Measurements from ENCODE around the gene PAM.

The PAM gene

GRCh38 chr5:103035701-103036100 lies 280.6 kb downstream of the PAM start:
- H3K36me3 ChIP-seq (ENCODE audit: low read length), result no peaks in the 10 kb centered on the region
- H3K79me2 ChIP-seq (ENCODE audit: insufficient read depth, low read length), result no peaks in the 10 kb centered on the region
- no peak overlapping the region for H2AFZ ChIP-seq (ENCODE audit: low read depth, low read length, severe bottlenecking)
- H3K9me3 ChIP-seq (ENCODE audit: insufficient read depth, low read length), result peaks cover 8% of the 10 kb centered on the region; the same call in 1 of the 2 replicates
- H3K4me2 ChIP-seq (ENCODE audit: low read depth, low read length, poor library complexity, severe bottlenecking), result no peak overlapping the region
- H3K9me2 ChIP-seq (replicated peaks; ENCODE audit: insufficient read depth, low read length), result no peaks in the 10 kb centered on the region
- H3K9ac ChIP-seq (ENCODE audit: low read length), result no peak overlapping the region
- H3K4me3 ChIP-seq (ENCODE audit: insufficient read depth, low read length, poor library complexity, severe bottlenecking), result no peak overlapping the region
- TF ChIP-seq CTCF (IDR thresholded peaks at IDR 0.05; ENCODE audit: insufficient read depth, low read length, poor library complexity, severe bottlenecking) (no peak), EZH2phosphoT487 (conservative IDR thresholded peaks at IDR 0.05; ENCODE audit: low read length) (no peak)
- H4K20me1 ChIP-seq (ENCODE audit: low read depth, low read length), result no peaks in the 10 kb centered on the region
- no peaks in the 10 kb centered on the region for H3K27me3 ChIP-seq (ENCODE audit: low read length)
- no peaks in the 10 kb centered on the region for H3F3A ChIP-seq (ENCODE audit: insufficient read depth)
- H3K27ac ChIP-seq (ENCODE audit: low read depth, low read length), result no peak overlapping the region

GRCh38 chr5:103036601-103037000 lies 281.5 kb downstream of the PAM start:
- H3K4me3 ChIP-seq (ENCODE audit: insufficient read depth, low read length, poor library complexity, severe bottlenecking), result no peak overlapping the region
- H3K27ac ChIP-seq (ENCODE audit: low read depth, low read length), result no peak overlapping the region
- no peaks in the 10 kb centered on the region for H3K27me3 ChIP-seq (ENCODE audit: low read length)
- no peaks in the 10 kb centered on the region for H3F3A ChIP-seq (ENCODE audit: insufficient read depth)
- H2AFZ ChIP-seq (ENCODE audit: low read depth, low read length, severe bottlenecking), result no peak overlapping the region
- H4K20me1 ChIP-seq (ENCODE audit: low read depth, low read length), result no peaks in the 10 kb centered on the region
- H3K79me2 ChIP-seq (ENCODE audit: insufficient read depth, low read length), result no peaks in the 10 kb centered on the region
- no peaks in the 10 kb centered on the region for H3K36me3 ChIP-seq (ENCODE audit: low read length)
- H3K9me3 ChIP-seq (ENCODE audit: insufficient read depth, low read length), result peaks cover 8% of the 10 kb centered on the region; the same call in 1 of the 2 replicates
- TF ChIP-seq CTCF (IDR thresholded peaks at IDR 0.05; ENCODE audit: insufficient read depth, low read length, poor library complexity, severe bottlenecking) (no peak), EZH2phosphoT487 (conservative IDR thresholded peaks at IDR 0.05; ENCODE audit: low read length) (no peak)
- no peak overlapping the region for H3K9ac ChIP-seq (ENCODE audit: low read length)
- no peak overlapping the region for H3K4me2 ChIP-seq (ENCODE audit: low read depth, low read length, poor library complexity, severe bottlenecking)
- no peaks in the 10 kb centered on the region for H3K9me2 ChIP-seq (replicated peaks; ENCODE audit: insufficient read depth, low read length)

GRCh38 chr5:103037673-103038455 lies 282.8 kb downstream of the PAM start:
- no peak overlapping the region for H3K4me3 ChIP-seq (ENCODE audit: insufficient read depth, low read length, poor library complexity, severe bottlenecking)
- H3K9me3 ChIP-seq (ENCODE audit: insufficient read depth, low read length), result peaks cover 8% of the 10 kb centered on the region; the same call in 1 of the 2 replicates
- no peak overlapping the region for H3K27ac ChIP-seq (ENCODE audit: low read depth, low read length)
- no peaks in the 10 kb centered on the region for H3K27me3 ChIP-seq (ENCODE audit: low read length)
- H3K4me2 ChIP-seq (ENCODE audit: low read depth, low read length, poor library complexity, severe bottlenecking), result no peak overlapping the region
- no peaks in the 10 kb centered on the region for H3K9me2 ChIP-seq (replicated peaks; ENCODE audit: insufficient read depth, low read length)
- H3K9ac ChIP-seq (ENCODE audit: low read length), result no peak overlapping the region
- H3K36me3 ChIP-seq (ENCODE audit: low read length), result no peaks in the 10 kb centered on the region
- no peak overlapping the region for H2AFZ ChIP-seq (ENCODE audit: low read depth, low read length, severe bottlenecking)
- TF ChIP-seq CTCF (IDR thresholded peaks at IDR 0.05; ENCODE audit: insufficient read depth, low read length, poor library complexity, severe bottlenecking) (no peak), EZH2phosphoT487 (conservative IDR thresholded peaks at IDR 0.05; ENCODE audit: low read length) (no peak)
- no peaks in the 10 kb centered on the region for H4K20me1 ChIP-seq (ENCODE audit: low read depth, low read length)
- no peaks in the 10 kb centered on the region for H3K79me2 ChIP-seq (ENCODE audit: insufficient read depth, low read length)
- H3F3A ChIP-seq (ENCODE audit: insufficient read depth), result no peaks in the 10 kb centered on the region
